Activated B cell treated with CpG ODN at 0.5 μM for 24 hours (primary cell): ENCODE results near the gene ZCCHC2. TPM values are rescaled to one million over a fixed set of nuclear protein-coding genes. Genes with fewer than 3 reads are reported as not detected.

Experiments
- ATAC-seq: fragments of 200-7000 bp; cut with Tn5 transposase; one replicate; pipeline ENCODE4 v1.10.0; 2021; ENCODE audit warnings: low read depth, mild to moderate bottlenecking, moderate library complexity
- CTCF ChIA-PET: fragments of 350-600 bp; sonication (Branson Sonifier 250); formaldehyde crosslinking; loops from one replicate; lab custom pipeline; 2021; ENCODE audit warnings: antibody characterized with exemption; lab: Charles Lee
- POLR2A ChIA-PET: fragments of 350-600 bp; sonication (Branson Sonifier 250); formaldehyde crosslinking; loops from one replicate; lab custom pipeline; 2021; ENCODE audit warnings: antibody characterized with exemption; lab: Charles Lee
- DNase-seq: peaks from one replicate; pipeline ENCODE4 v3.0.0; 2022
- H3K27ac Mint-ChIP-seq: one replicate; pipeline ENCODE4 v1.8.0; 2020; ENCODE audit warnings: mixed read lengths
- H3K27me3 Mint-ChIP-seq: one replicate; pipeline ENCODE4 v1.8.0; 2021; ENCODE audit warnings: mixed read lengths
- H3K36me3 Mint-ChIP-seq: one replicate; pipeline ENCODE4 v1.8.0; 2021; ENCODE audit warnings: low read depth, mixed read lengths
- H3K4me1 Mint-ChIP-seq: one replicate; pipeline ENCODE4 v1.8.0; 2021; ENCODE audit warnings: mixed read lengths
- H3K4me3 Mint-ChIP-seq: one replicate; pipeline ENCODE4 v1.8.0; 2020; ENCODE audit warnings: mild to moderate bottlenecking, mixed read lengths
- H3K9me3 Mint-ChIP-seq: one replicate; pipeline ENCODE4 v1.8.0; 2020; ENCODE audit warnings: mixed read lengths
- intact Hi-C: fragments of 100-400 bp; cut with micrococcal nuclease; formaldehyde crosslinking; loops from one replicate; pipeline ENCODE4 v1.15.1; 2024
- total RNA-seq: library from RNA; stranded (reverse); gene quantifications from 2 replicates; pipeline ENCODE4 v1.2.3, GENCODE V29; 2022
- TF ChIP-seq, protein P1 (sequence below): fragments of 200-600 bp; IDR thresholded peaks from one replicate; pipeline ENCODE4 v1.8.0; 2022; ENCODE audit warnings: antibody characterized with exemption, mild to moderate bottlenecking

The ZCCHC2 gene
- 28.6 and 29.4 TPM in 2 replicates for total RNA-seq

DNA sequence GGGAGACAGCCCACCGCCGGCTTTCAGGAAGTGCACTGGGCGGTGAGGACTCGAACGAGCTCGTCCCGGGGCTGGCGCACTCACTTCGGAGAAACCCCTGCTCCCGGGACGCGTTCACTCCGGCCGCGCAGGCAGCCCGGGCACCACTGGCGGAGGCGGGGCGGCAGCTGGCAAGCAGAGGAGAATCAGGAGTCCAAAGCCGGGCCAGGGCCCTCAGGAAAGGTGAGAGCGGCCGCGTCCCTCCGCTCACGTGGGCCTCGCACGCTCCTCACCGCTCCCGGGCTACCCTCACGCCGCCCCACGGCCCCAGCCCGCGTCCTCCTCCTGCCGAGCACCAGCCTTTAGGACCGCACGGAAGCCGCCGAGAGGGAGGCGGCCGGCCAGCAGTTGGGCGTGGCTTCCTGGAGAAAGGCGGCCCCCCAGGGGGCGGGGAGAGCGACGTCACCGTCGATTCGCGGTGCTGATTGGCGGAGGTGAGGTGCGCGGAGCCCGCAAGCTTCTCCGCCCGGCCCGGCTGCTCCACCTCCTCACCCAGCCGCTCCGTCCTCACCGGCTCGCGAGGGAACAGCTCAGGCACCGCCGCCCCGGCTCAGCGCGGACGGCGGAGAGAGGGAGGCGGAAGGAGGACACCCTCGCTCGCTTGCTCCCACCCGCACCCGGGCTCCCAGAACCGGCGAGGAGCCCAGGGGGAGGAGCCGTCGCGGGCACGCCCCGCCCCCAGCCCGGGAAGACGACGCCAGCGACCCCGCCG lies at the start of gene ZCCHC2:
Gene ZCCHC2, plus strand, starts transcription at position 522 of the 751 bp plus-strand sequence. CDS start 400 bp downstream, outside the sequence.
- ChIA-PET POLR2A (interaction anchor here (0.7 to 4.0 kb wide), 8 partner anchors 10 to 420 kb away, joined by 3 to 52 read pairs (median 4); partner anchors contain the start of genes PHLPP1 and TNFRSF11A), CTCF (interaction anchor here (1.1 to 1.2 kb wide), 2 partner anchors 62 to 97 kb away, joined by 4 read pairs; no protein-coding TSS in a partner anchor)
- Mint-ChIP-seq H3K27me3 (no peaks in the 10 kb centered on the region), H3K9me3 (no peaks in the 10 kb centered on the region), H3K27ac (peak within 1 kb of the TSS; percentile 84), H3K36me3 (peaks cover 5% of the 10 kb centered on the region), H3K4me1 (peaks cover 31% of the 10 kb centered on the region), H3K4me3 (peak within 1 kb of the TSS; percentile 95)
- peak; percentile 100 for DNase-seq
- ATAC-seq: peak; percentile 75
- TF ChIP-seq, protein P1, sequence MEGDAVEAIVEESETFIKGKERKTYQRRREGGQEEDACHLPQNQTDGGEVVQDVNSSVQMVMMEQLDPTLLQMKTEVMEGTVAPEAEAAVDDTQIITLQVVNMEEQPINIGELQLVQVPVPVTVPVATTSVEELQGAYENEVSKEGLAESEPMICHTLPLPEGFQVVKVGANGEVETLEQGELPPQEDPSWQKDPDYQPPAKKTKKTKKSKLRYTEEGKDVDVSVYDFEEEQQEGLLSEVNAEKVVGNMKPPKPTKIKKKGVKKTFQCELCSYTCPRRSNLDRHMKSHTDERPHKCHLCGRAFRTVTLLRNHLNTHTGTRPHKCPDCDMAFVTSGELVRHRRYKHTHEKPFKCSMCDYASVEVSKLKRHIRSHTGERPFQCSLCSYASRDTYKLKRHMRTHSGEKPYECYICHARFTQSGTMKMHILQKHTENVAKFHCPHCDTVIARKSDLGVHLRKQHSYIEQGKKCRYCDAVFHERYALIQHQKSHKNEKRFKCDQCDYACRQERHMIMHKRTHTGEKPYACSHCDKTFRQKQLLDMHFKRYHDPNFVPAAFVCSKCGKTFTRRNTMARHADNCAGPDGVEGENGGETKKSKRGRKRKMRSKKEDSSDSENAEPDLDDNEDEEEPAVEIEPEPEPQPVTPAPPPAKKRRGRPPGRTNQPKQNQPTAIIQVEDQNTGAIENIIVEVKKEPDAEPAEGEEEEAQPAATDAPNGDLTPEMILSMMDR: no peak
- intact Hi-C loops: loop anchor here (1.0 to 10.0 kb wide), 10 partner anchors 16 to 1452 kb away; partner anchors contain the start of genes PHLPP1, PIGN, RELCH and SERPINB8

DNA sequence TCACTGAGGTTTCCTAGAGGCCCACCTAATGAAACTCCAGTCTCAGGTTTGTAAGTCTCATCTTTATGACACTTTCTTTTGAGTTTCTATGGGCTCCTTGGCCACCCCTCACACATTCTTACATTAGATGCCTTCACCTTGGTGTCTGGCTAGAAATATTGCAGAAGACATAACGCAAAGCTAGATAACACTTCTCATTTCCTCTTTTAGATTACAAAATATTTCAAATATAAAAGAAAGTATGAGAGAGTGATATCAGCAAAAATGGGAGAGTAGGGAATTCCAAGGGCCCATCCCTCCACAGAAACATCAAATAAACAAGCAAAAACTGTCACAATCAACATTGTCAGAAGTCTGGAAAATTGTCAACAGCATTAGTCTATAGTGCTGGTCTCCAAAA lies 43.3 kb upstream of the ZCCHC2 start:
- DNase-seq (no peak), ATAC-seq (no peak)
- intact Hi-C loops: no loop called here
- Mint-ChIP-seq H3K4me3 (no peak overlapping the region), H3K9me3 (peaks cover 18% of the 10 kb centered on the region), H3K36me3 (no peaks in the 10 kb centered on the region), H3K27me3 (peaks cover 19% of the 10 kb centered on the region), H3K27ac (no peak overlapping the region), H3K4me1 (no peaks in the 10 kb centered on the region)
- ChIA-PET CTCF (no interaction called here), POLR2A (no interaction called here)
- TF ChIP-seq, protein P1: no peak

DNA sequence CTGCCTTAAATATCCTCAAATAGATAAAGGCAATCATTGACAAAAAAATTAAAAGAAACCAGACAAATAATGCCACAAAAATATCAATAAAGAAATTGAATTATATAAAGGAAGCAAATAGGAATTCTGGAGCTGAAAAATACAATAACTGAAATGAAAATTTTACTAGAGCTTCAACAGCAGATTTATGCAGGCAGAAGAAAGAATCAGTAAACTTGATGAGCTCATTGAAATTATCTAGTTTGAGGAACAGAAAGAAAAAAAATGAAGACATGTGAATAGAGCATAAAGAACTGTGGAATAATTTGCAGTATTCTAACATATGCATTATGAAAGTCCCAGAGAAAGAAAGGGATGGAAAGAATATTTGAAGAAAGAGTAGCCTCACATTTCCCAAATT lies 41.9 kb upstream of the ZCCHC2 start:
- peaks cover 18% of the 10 kb centered on the region for H3K9me3 Mint-ChIP-seq
- intact Hi-C loops: no loop called here
- ATAC-seq (no peak), DNase-seq (no peak)
- ChIA-PET CTCF (no interaction called here), POLR2A (no interaction called here)
- no peaks in the 10 kb centered on the region for H3K4me1 Mint-ChIP-seq
- H3K36me3 Mint-ChIP-seq: no peaks in the 10 kb centered on the region
- no peak overlapping the region for H3K4me3 Mint-ChIP-seq
- TF ChIP-seq, protein P1: no peak
- H3K27me3 Mint-ChIP-seq: peaks cover 17% of the 10 kb centered on the region
- no peak overlapping the region for H3K27ac Mint-ChIP-seq

DNA sequence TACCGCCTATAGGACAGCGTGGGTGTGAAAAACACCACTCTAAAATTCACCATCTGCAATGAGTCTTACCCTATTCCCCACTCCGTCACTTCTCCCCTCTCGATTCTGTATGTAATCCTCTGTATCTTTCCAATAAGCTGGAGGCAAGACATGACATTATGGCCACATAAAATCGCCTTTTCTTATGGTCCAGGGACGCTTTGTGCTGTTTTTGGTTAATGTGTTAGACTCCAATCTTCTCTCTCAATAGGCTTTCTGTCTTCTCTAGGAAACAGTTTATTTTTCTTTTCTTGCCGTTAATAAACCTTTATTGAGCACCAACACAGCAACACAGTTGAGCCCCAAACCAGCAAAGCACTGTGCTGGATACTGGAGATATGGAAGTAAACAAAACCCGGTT lies 37.9 kb upstream of the ZCCHC2 start:
- Mint-ChIP-seq H3K9me3 (peaks cover 18% of the 10 kb centered on the region), H3K4me1 (no peaks in the 10 kb centered on the region), H3K4me3 (no peak overlapping the region), H3K27me3 (peaks cover 5% of the 10 kb centered on the region), H3K36me3 (no peaks in the 10 kb centered on the region), H3K27ac (no peak overlapping the region)
- intact Hi-C loops: no loop called here
- TF ChIP-seq, protein P1: no peak
- DNase-seq (no peak), ATAC-seq (no peak)
- ChIA-PET POLR2A (no interaction called here), CTCF (no interaction called here)

DNA sequence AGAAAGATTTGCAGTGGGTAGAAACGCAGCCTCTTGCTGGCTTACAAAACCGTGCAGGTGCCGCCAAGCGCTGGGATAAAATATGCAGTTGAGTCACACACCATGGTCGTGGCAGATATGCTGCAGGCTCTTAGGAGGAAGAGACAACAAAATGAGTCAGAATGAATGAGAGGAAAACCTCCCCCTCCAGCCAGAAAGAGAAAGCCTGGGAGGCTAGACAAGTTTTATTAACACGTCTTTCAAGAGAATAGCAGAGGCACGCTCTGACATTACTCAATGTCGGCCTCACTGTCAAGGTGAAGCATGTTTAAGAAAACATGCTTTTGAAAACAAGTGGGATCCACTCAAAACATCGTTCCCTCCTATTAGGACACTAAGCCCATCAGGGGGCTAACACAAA lies 37.1 kb upstream of the ZCCHC2 start:
- peaks cover 5% of the 10 kb centered on the region for H3K27me3 Mint-ChIP-seq
- H3K4me1 Mint-ChIP-seq: no peaks in the 10 kb centered on the region
- no peak overlapping the region for H3K27ac Mint-ChIP-seq
- ChIA-PET POLR2A (no interaction called here), CTCF (no interaction called here)
- no peak for DNase-seq
- no peak overlapping the region for H3K4me3 Mint-ChIP-seq
- H3K36me3 Mint-ChIP-seq: no peaks in the 10 kb centered on the region
- no peak for ATAC-seq
- TF ChIP-seq, protein P1: no peak
- H3K9me3 Mint-ChIP-seq: peaks cover 12% of the 10 kb centered on the region
- intact Hi-C loops: no loop called here
